Mesenchymal stem cell (in vitro differentiated cells and primary cell): ENCODE measurements around the gene GLIS2.

Experiments used
- DNase-seq: peaks from one replicate; pipeline ENCODE4 v3.0.0-alpha.2; 2013
- H2AFZ ChIP-seq: one replicate; pipeline ENCODE4 v1.6.1; 2013; ENCODE audit warnings: low read depth, mild to moderate bottlenecking, control low read depth, inconsistent platforms, low read length, moderate library complexity
- H2AK5ac ChIP-seq: 2 replicates; pipeline ENCODE4 v1.6.1; 2013; ENCODE audit warnings: low read length, moderate library complexity, mild to moderate bottlenecking, inconsistent platforms; ENCODE audit not compliant: severe bottlenecking
- H2BK120ac ChIP-seq: one replicate; pipeline ENCODE4 v1.6.1; 2013; ENCODE audit warnings: low read depth, mild to moderate bottlenecking, inconsistent platforms, low read length, moderate library complexity
- H2BK12ac ChIP-seq, 2 experiments: one replicate each; pipeline ENCODE4 v1.6.1; 2013; ENCODE audit warnings: inconsistent platforms in 2 of 2, low read length in 2 of 2, mild to moderate bottlenecking in 2 of 2, moderate library complexity in 2 of 2, control low read depth in 1 of 2
- H2BK15ac ChIP-seq: one replicate; pipeline ENCODE4 v1.6.1; 2013; ENCODE audit warnings: mild to moderate bottlenecking, low read depth, inconsistent platforms; ENCODE audit not compliant: poor library complexity, severe bottlenecking
- H2BK5ac ChIP-seq: 2 replicates; pipeline ENCODE4 v1.6.1; 2013; ENCODE audit warnings: low read depth, mild to moderate bottlenecking, low read length, control low read depth, inconsistent platforms; ENCODE audit not compliant: poor library complexity, severe bottlenecking
- H3K14ac ChIP-seq, 2 experiments: one replicate each; pipeline ENCODE4 v1.6.1; 2013; ENCODE audit warnings: inconsistent platforms in 2 of 2, low read length in 2 of 2, control low read depth in 1 of 2, mild to moderate bottlenecking in 1 of 2, moderate library complexity in 1 of 2
- H3K18ac ChIP-seq, 2 experiments: one replicate each; pipeline ENCODE4 v1.6.1; 2013; ENCODE audit warnings: inconsistent platforms in 2 of 2, low read length in 2 of 2, control low read depth in 1 of 2, low read depth in 1 of 2, mild to moderate bottlenecking in 1 of 2
- H3K23ac ChIP-seq, 2 experiments: one replicate each; pipeline ENCODE4 v1.6.1; 2013; ENCODE audit warnings: inconsistent platforms in 2 of 2, low read length in 2 of 2, mild to moderate bottlenecking in 2 of 2, moderate library complexity in 2 of 2, control low read depth in 1 of 2
- H3K27ac ChIP-seq: 2 replicates; pipeline ENCODE4 v1.5.1; 2013; ENCODE audit warnings: mild to moderate bottlenecking, moderate library complexity, low read length, control low read depth, inconsistent platforms; ENCODE audit not compliant: poor library complexity, severe bottlenecking
- H3K27me3 ChIP-seq, 2 experiments: 2 replicates each; pipeline versions ENCODE4 v1.6.1 to v1.7.0; 2013; ENCODE audit warnings: low read length in 2 of 2, mild to moderate bottlenecking in 2 of 2, moderate library complexity in 2 of 2, control low read depth in 1 of 2, inconsistent platforms in 1 of 2; ENCODE audit not compliant: control insufficient read depth in 1 of 2, insufficient read depth in 1 of 2
- H3K36me3 ChIP-seq, 2 experiments: 2 replicates each; pipeline versions ENCODE4 v1.6.1 to v1.7.0; 2013; ENCODE audit warnings: low read length in 2 of 2, control low read depth in 1 of 2, inconsistent platforms in 1 of 2, low read depth in 1 of 2, mild to moderate bottlenecking in 1 of 2; ENCODE audit not compliant: insufficient read depth in 2 of 2, control insufficient read depth in 1 of 2
- H3K4ac ChIP-seq, 2 experiments: one replicate each; pipeline ENCODE4 v1.6.1; 2013; ENCODE audit warnings: inconsistent platforms in 2 of 2, low read length in 2 of 2, mild to moderate bottlenecking in 2 of 2, moderate library complexity in 2 of 2, control low read depth in 1 of 2, low read depth in 1 of 2
- H3K4me1 ChIP-seq: 2 replicates; pipeline ENCODE4 v1.6.1; 2013; ENCODE audit warnings: low read depth, low read length, control low read depth; ENCODE audit not compliant: control insufficient read depth, insufficient read depth
- H3K4me2 ChIP-seq: 2 replicates; pipeline ENCODE4 v1.6.1; 2013; ENCODE audit warnings: low read length, mild to moderate bottlenecking, inconsistent platforms; ENCODE audit not compliant: poor library complexity, severe bottlenecking
- H3K4me3 ChIP-seq, 2 experiments: 2 replicates each; pipeline versions ENCODE4 v1.5.1 to v1.7.0; 2013; ENCODE audit warnings: low read length in 2 of 2, mild to moderate bottlenecking in 2 of 2, control low read depth in 1 of 2, low read depth in 1 of 2; ENCODE audit not compliant: insufficient read depth in 1 of 2
- H3K79me1 ChIP-seq: replicated peaks from 2 replicates; pipeline ENCODE4 v1.6.1; 2013; ENCODE audit warnings: mild to moderate bottlenecking, control low read depth, low read length, inconsistent platforms; ENCODE audit not compliant: poor library complexity, severe bottlenecking
- H3K9ac ChIP-seq: 2 replicates; pipeline ENCODE4 v1.7.0; 2013; ENCODE audit warnings: mild to moderate bottlenecking, low read length, moderate library complexity
- H3K9me3 ChIP-seq: 2 replicates; pipeline ENCODE4 v1.7.0; 2013; ENCODE audit warnings: mild to moderate bottlenecking, low read length; ENCODE audit not compliant: control insufficient read depth
- H4K8ac ChIP-seq: one replicate; pipeline ENCODE4 v1.6.1; 2013; ENCODE audit warnings: inconsistent platforms, mild to moderate bottlenecking, low read length, moderate library complexity
- H4K91ac ChIP-seq: one replicate; pipeline ENCODE4 v1.6.1; 2013; ENCODE audit warnings: mild to moderate bottlenecking, low read length, inconsistent platforms
- WGBS: methylation state at CpG from one replicate; pipeline ENCODE4 v1.1.7; 2013; ENCODE audit warnings: mixed read lengths; 5-methylcytosine and 5-hydroxymethylcytosine counted together

Gene GLIS2

DNA sequence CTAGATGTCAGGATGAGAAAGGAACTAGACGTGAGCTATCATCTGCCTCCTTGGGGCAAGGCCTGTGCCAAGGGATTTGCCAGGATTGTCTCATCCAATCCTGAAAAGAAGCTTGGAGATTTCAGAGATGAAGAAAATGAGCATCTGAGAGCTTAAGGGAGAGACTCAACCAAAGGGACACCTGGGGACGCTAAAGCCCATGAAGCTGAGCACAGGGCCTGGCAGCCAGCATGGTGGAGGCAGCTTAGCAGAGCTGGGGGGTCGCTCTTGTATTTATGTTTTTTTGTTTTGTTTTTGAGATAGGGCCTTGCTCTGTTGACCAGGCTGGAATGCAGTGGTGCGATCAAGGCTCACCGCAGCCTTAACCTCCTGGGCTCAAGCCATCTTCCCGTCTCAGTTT, 18.4 kb upstream of the GLIS2 start:
- Histone ChIP-seq H3K4ac (peak overlapping the region in 1 of 2 experiments; percentile 26), H4K8ac (no peak overlapping the region), H3K79me1 (peaks cover 10% of the 10 kb centered on the region), H3K27me3 (no peaks in the 10 kb centered on the region), H3K4me1 (peaks cover 25% of the 10 kb centered on the region), H3K4me2 (no peak overlapping the region), H3K27ac (no peak overlapping the region), H2AFZ (no peak overlapping the region), H3K9ac (no peak overlapping the region), H3K36me3 (peaks cover 0 to 7% of the 10 kb centered on the region in 2 experiments), H3K14ac (no peak overlapping the region), H2AK5ac (peak overlapping the region; percentile 38), H3K23ac (no peak overlapping the region), H3K18ac (no peak overlapping the region), H2BK5ac (no peak overlapping the region), H3K4me3 (no peak overlapping the region), H2BK15ac (no peak overlapping the region), H2BK120ac (no peak overlapping the region), H2BK12ac (no peak overlapping the region), H3K9me3 (no peaks in the 10 kb centered on the region), H4K91ac (no peak overlapping the region)
- WGBS = 95% methylated on average over 5 of the region's 6 CpGs
- no peak for DNase-seq

DNA sequence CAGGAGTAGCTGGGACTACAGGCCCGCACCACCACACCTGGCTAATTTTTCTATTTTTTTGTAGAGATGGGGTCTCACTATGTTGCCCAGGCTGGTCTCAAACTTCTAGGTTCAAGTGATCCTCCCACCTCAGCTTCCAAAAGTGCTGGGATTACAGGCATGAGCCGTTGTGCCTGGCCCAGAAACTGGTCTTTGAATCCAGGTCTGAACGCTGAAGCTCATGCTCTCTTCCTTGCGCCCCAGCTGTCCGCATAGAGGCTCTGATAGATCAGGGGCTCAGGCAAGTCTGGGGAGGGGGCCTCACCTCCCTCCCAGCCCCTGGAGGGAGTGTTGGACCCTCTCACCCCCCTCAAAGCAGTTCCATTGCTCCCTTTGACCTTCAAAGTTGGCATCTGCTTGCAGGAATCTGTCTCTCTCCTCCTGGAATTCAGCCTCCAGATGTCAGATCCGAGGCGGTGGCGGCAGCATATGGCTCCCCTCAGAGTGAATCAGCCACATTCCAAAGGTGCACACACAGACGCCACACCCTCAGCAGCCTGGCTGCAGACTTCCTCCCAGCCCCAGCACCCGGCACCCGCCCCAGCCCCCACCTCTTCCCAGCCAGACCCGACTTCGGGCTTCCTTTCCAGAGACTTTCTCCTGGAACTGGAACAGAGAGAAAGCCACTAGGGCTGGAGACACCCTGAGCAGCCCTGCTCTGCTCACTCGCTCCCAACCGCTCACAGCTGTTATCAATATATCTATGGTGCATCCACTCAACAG, 16.9 kb upstream of the GLIS2 start:
- Histone ChIP-seq H3K27ac (peak overlapping the region; percentile 99), H4K8ac (peak overlapping the region; percentile 91), H3K36me3 (peaks cover 0 to 9% of the 10 kb centered on the region in 2 experiments), H3K4me3 (peak overlapping the region in 1 of 2 experiments; percentile 60), H3K79me1 (peaks cover 11% of the 10 kb centered on the region), H3K23ac (peak overlapping the region in 1 of 2 experiments; percentile 59), H2BK15ac (peak overlapping the region; percentile 84), H2BK5ac (peak overlapping the region; percentile 95), H3K18ac (peak overlapping the region; percentile 94 to 99), H2AFZ (peak overlapping the region; percentile 39), H3K27me3 (no peaks in the 10 kb centered on the region), H2BK12ac (peak overlapping the region; percentile 89 to 94), H3K4me2 (peak overlapping the region; percentile 45), H2BK120ac (peak overlapping the region; percentile 93), H3K4me1 (peaks cover 20% of the 10 kb centered on the region), H4K91ac (peak overlapping the region; percentile 93), H3K14ac (no peak overlapping the region), H2AK5ac (peak overlapping the region; percentile 96), H3K9ac (peak overlapping the region; percentile 70), H3K9me3 (no peaks in the 10 kb centered on the region), H3K4ac (peak overlapping the region; percentile 82 to 83)
- WGBS = 20% methylated on average over 15 of the region's 15 CpGs
- peak; percentile 90 for DNase-seq

DNA sequence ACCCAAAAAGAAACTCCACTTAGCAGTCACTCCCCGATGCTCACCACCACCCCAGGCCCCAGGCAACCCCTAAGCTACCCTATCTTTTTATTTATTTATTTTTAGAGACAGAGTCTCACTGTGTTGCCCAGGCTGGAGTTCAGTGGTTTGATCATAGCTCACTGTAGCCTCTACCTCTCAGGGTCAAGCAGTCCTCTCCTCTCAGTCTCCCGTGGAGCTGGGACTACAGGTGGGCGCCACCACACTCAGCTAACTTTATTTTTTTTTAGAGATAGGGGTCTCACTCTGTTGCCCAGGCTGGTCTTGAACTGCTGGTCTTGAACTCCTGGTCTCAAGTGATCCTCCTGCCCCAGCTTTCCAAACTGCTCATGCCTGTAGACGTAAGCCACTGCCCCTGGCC, 14.7 kb upstream of the GLIS2 start:
- Histone ChIP-seq H3K27me3 (no peaks in the 10 kb centered on the region), H4K8ac (no peak overlapping the region), H3K4me3 (no peak overlapping the region), H3K27ac (no peak overlapping the region), H3K23ac (no peak overlapping the region), H3K18ac (no peak overlapping the region), H2AK5ac (peak overlapping the region; percentile 35), H3K14ac (no peak overlapping the region), H3K9ac (no peak overlapping the region), H2BK15ac (peak overlapping the region; percentile 12), H2BK12ac (peak overlapping the region; percentile 24 to 47), H3K79me1 (peaks cover 17% of the 10 kb centered on the region), H3K4me2 (no peak overlapping the region), H2BK5ac (no peak overlapping the region), H3K9me3 (no peaks in the 10 kb centered on the region), H2BK120ac (no peak overlapping the region), H3K4me1 (peaks cover 23% of the 10 kb centered on the region), H3K4ac (no peak overlapping the region), H4K91ac (peak overlapping the region; percentile 78), H2AFZ (no peak overlapping the region), H3K36me3 (peaks cover 0 to 16% of the 10 kb centered on the region in 2 experiments)
- WGBS = 100% methylated on average over 4 of the region's 4 CpGs
- no peak for DNase-seq

DNA sequence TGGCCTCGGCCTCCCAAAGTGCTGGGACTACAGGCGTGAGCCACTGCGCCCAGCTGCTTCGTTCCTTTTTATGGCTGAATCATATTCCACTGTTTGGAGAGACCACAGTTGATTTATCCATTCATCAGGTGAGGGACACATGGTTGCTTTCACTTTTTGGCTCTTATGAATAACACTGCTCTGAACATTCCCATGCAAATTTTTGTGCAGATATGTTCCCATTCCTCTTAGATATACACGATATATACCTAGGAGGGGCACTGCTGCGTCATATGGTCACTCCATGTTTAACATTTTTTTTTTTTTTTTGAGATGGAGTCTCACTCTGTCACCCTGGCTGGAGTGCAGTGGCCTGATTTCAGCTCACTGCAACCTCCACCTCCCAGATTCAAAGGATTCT, 13.9 kb upstream of the GLIS2 start:
- Histone ChIP-seq H2AFZ (no peak overlapping the region), H2AK5ac (no peak overlapping the region), H3K9me3 (no peaks in the 10 kb centered on the region), H2BK120ac (no peak overlapping the region), H3K4me3 (no peak overlapping the region), H3K18ac (no peak overlapping the region), H2BK15ac (no peak overlapping the region), H3K79me1 (peaks cover 17% of the 10 kb centered on the region), H3K4ac (no peak overlapping the region), H3K4me2 (no peak overlapping the region), H4K8ac (no peak overlapping the region), H3K4me1 (peaks cover 31% of the 10 kb centered on the region), H3K14ac (no peak overlapping the region), H4K91ac (no peak overlapping the region), H3K27ac (no peak overlapping the region), H2BK12ac (no peak overlapping the region), H2BK5ac (no peak overlapping the region), H3K36me3 (peaks cover 0 to 16% of the 10 kb centered on the region in 2 experiments), H3K9ac (no peak overlapping the region), H3K27me3 (no peaks in the 10 kb centered on the region), H3K23ac (no peak overlapping the region)
- 98% methylated on average over 6 of the region's 6 CpGs for WGBS
- no peak for DNase-seq
